Astrocyte (in vitro differentiated cells and primary cell): Measurements from ENCODE around the gene MACC1.

Source experiments
- CTCF ChIP-seq: IDR thresholded peaks from 2 replicates; pipeline ENCODE4 v1.5.1; 2011; ENCODE audit warnings: low read depth, mild to moderate bottlenecking, inconsistent platforms, low read length, moderate library complexity; ENCODE audit not compliant: insufficient read depth
- EZH2 ChIP-seq: IDR thresholded peaks from 2 replicates; pipeline ENCODE4 v1.6.1; 2012; ENCODE audit warnings: mild to moderate bottlenecking, low read length, inconsistent platforms; ENCODE audit not compliant: insufficient read depth

- no peak for TF ChIP-seq EZH2
- TF ChIP-seq CTCF = no peak
Measured at GRCh38 chr7:20188567-20188966, 28.6 kb downstream of the MACC1 start.
